Stomach (tissue), 4 donors: Measurements from ENCODE around the gene NPDC1.

Experiments used
- POLR2A ChIP-seq, 4 donors: fragments of 450-650 bp; IDR thresholded peaks; one replicate each; pipeline ENCODE4 v1.6.1; 2016; ENCODE audit warnings: antibody characterized with exemption in 4 of 4, control low read depth in 2 of 4, mild to moderate bottlenecking in 1 of 4, moderate library complexity in 1 of 4
- TF ChIP-seq, protein P1 (sequence below), 7 experiments: fragments of 450-650 bp in 4 of 7; fragments of 200-600 bp in 3 of 7; sonication (generic) in 3 of 7; IDR thresholded peaks; one replicate each; pipeline ENCODE4 v1.5.1; 2016 to 2019; ENCODE audit warnings: antibody characterized with exemption in 7 of 7, control low read depth in 2 of 7, mild to moderate bottlenecking in 1 of 7

- no peak for TF ChIP-seq POLR2A (IDR thresholded peaks at IDR 0.05)
- TF ChIP-seq, protein P1, sequence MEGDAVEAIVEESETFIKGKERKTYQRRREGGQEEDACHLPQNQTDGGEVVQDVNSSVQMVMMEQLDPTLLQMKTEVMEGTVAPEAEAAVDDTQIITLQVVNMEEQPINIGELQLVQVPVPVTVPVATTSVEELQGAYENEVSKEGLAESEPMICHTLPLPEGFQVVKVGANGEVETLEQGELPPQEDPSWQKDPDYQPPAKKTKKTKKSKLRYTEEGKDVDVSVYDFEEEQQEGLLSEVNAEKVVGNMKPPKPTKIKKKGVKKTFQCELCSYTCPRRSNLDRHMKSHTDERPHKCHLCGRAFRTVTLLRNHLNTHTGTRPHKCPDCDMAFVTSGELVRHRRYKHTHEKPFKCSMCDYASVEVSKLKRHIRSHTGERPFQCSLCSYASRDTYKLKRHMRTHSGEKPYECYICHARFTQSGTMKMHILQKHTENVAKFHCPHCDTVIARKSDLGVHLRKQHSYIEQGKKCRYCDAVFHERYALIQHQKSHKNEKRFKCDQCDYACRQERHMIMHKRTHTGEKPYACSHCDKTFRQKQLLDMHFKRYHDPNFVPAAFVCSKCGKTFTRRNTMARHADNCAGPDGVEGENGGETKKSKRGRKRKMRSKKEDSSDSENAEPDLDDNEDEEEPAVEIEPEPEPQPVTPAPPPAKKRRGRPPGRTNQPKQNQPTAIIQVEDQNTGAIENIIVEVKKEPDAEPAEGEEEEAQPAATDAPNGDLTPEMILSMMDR (IDR thresholded peaks at IDR 0.05), result no peak
Measured at GRCh38 chr9:137014776-137015539, 31.0 kb downstream of the NPDC1 start.
